ENCODE data around the gene CNPY1. TPM values are rescaled to one million over a fixed set of nuclear protein-coding genes. Genes with fewer than 3 reads are reported as not detected.
"Not testable (repeated sequence)": the region's sequence is repeated elsewhere in the genome, so short reads cannot be mapped to it uniquely, and the experiment has no call there.

The CNPY1 gene
- total RNA-seq, 2 donors from 2014 or later: not detected

GRCh38 chr7:155571581-155572345 is 25.4 kb upstream of the CNPY1 start:
- no peak for ATAC-seq
- Mint-ChIP-seq H3K4me1 (peaks cover 6% of the 10 kb centered on the region), H3K36me3 (ENCODE audit: low read depth) (no peaks in the 10 kb centered on the region), H3K27me3 (peaks cover 33% of the 10 kb centered on the region), H3K4me3 (no peak overlapping the region), H3K27ac (no peak overlapping the region)
- no peak for DNase-seq
- H3K9me3 ChIP-seq (ENCODE audit: control insufficient read depth, low read length, poor library complexity, severe bottlenecking): no peaks in the 10 kb centered on the region

- ATAC-seq (no peak), DNase-seq (no peak)
- H3K4me1 Mint-ChIP-seq: peaks cover 6% of the 10 kb centered on the region
- no peaks in the 10 kb centered on the region for H3K9me3 ChIP-seq (ENCODE audit: control insufficient read depth, low read length, poor library complexity, severe bottlenecking)
- H3K27me3 Mint-ChIP-seq: peaks cover 31% of the 10 kb centered on the region
- no peak overlapping the region for H3K27ac Mint-ChIP-seq
- H3K36me3 Mint-ChIP-seq (ENCODE audit: low read depth): no peaks in the 10 kb centered on the region
- no peak overlapping the region for H3K4me3 Mint-ChIP-seq
Measured at GRCh38 chr7:155570991-155571390, 24.6 kb upstream of the CNPY1 start.

- no peak overlapping the region for H3K4me3 Mint-ChIP-seq
- no peaks in the 10 kb centered on the region for H3K36me3 Mint-ChIP-seq (ENCODE audit: low read depth)
- H3K27me3 Mint-ChIP-seq: peaks cover 31% of the 10 kb centered on the region
- H3K9me3 ChIP-seq (ENCODE audit: control insufficient read depth, low read length, poor library complexity, severe bottlenecking): no peaks in the 10 kb centered on the region
- no peak overlapping the region for H3K27ac Mint-ChIP-seq
- no peak for ATAC-seq
- DNase-seq: no peak
- peaks cover 6% of the 10 kb centered on the region for H3K4me1 Mint-ChIP-seq
Measured at GRCh38 chr7:155570171-155570958, 24.0 kb upstream of the CNPY1 start.

- H3K4me1 Mint-ChIP-seq: peaks cover 6% of the 10 kb centered on the region
- DNase-seq (no peak), ATAC-seq (no peak)
- H3K27me3 Mint-ChIP-seq: peaks cover 28% of the 10 kb centered on the region
- no peaks in the 10 kb centered on the region for H3K36me3 Mint-ChIP-seq (ENCODE audit: low read depth)
- H3K27ac Mint-ChIP-seq: no peak overlapping the region
- no peaks in the 10 kb centered on the region for H3K9me3 ChIP-seq (ENCODE audit: control insufficient read depth, low read length, poor library complexity, severe bottlenecking)
- no peak overlapping the region for H3K4me3 Mint-ChIP-seq
Measured at GRCh38 chr7:155569681-155570080, 23.3 kb upstream of the CNPY1 start.

- Mint-ChIP-seq H3K4me3 (no peak overlapping the region), H3K36me3 (ENCODE audit: low read depth) (no peaks in the 10 kb centered on the region), H3K27me3 (peaks cover 23% of the 10 kb centered on the region), H3K4me1 (peaks cover 6% of the 10 kb centered on the region), H3K27ac (no peak overlapping the region)
- H3K9me3 ChIP-seq (ENCODE audit: control insufficient read depth, low read length, poor library complexity, severe bottlenecking): no peaks in the 10 kb centered on the region
- DNase-seq: no peak
- no peak for ATAC-seq
Measured at GRCh38 chr7:155568842-155569494, 22.6 kb upstream of the CNPY1 start.

GRCh38 chr7:155568333-155568660 is 21.9 kb upstream of the CNPY1 start:
- no peak for ATAC-seq
- Mint-ChIP-seq H3K4me1 (peaks cover 6% of the 10 kb centered on the region), H3K4me3 (no peak overlapping the region), H3K27me3 (peaks cover 23% of the 10 kb centered on the region), H3K36me3 (ENCODE audit: low read depth) (no peaks in the 10 kb centered on the region), H3K27ac (no peak overlapping the region)
- no peak for DNase-seq
- no peaks in the 10 kb centered on the region for H3K9me3 ChIP-seq (ENCODE audit: control insufficient read depth, low read length, poor library complexity, severe bottlenecking)

GRCh38 chr7:155567646-155568332 is 21.4 kb upstream of the CNPY1 start:
- Mint-ChIP-seq H3K36me3 (ENCODE audit: low read depth) (no peaks in the 10 kb centered on the region), H3K4me1 (peaks cover 6% of the 10 kb centered on the region), H3K4me3 (no peak overlapping the region), H3K27me3 (peaks cover 19% of the 10 kb centered on the region), H3K27ac (no peak overlapping the region)
- no peaks in the 10 kb centered on the region for H3K9me3 ChIP-seq (ENCODE audit: control insufficient read depth, low read length, poor library complexity, severe bottlenecking)
- ATAC-seq: no peak
- DNase-seq: no peak

- Mint-ChIP-seq H3K27ac (no peak overlapping the region), H3K4me3 (no peak overlapping the region), H3K27me3 (peaks cover 10% of the 10 kb centered on the region), H3K36me3 (ENCODE audit: low read depth) (peaks cover 3% of the 10 kb centered on the region), H3K4me1 (peaks cover 5% of the 10 kb centered on the region)
- H3K9me3 ChIP-seq (ENCODE audit: control insufficient read depth, low read length, poor library complexity, severe bottlenecking): no peaks in the 10 kb centered on the region
- ATAC-seq (no peak), DNase-seq (no peak)
Measured at GRCh38 chr7:155566011-155566836, 19.9 kb upstream of the CNPY1 start.

GRCh38 chr7:155565596-155565995 is 19.2 kb upstream of the CNPY1 start:
- Mint-ChIP-seq H3K4me3 (no peak overlapping the region), H3K36me3 (ENCODE audit: low read depth) (peaks cover 4% of the 10 kb centered on the region), H3K4me1 (peaks cover 5% of the 10 kb centered on the region), H3K27ac (no peak overlapping the region), H3K27me3 (peaks cover 17% of the 10 kb centered on the region)
- H3K9me3 ChIP-seq (ENCODE audit: control insufficient read depth, low read length, poor library complexity, severe bottlenecking): no peaks in the 10 kb centered on the region
- ATAC-seq (no peak), DNase-seq (no peak)

- H3K27me3 Mint-ChIP-seq: peaks cover 32% of the 10 kb centered on the region
- not testable (repeated sequence) for H3K4me3 Mint-ChIP-seq; ATAC-seq; H3K4me1 Mint-ChIP-seq; H3K9me3 ChIP-seq (ENCODE audit: control insufficient read depth, low read length, poor library complexity, severe bottlenecking); H3K36me3 Mint-ChIP-seq (ENCODE audit: low read depth); H3K27ac Mint-ChIP-seq; DNase-seq
Measured at GRCh38 chr7:155562976-155563375, 16.6 kb upstream of the CNPY1 start.

- peaks cover 37% of the 10 kb centered on the region for H3K27me3 Mint-ChIP-seq
- no peak for ATAC-seq
- no peaks in the 10 kb centered on the region for H3K9me3 ChIP-seq (ENCODE audit: control insufficient read depth, low read length, poor library complexity, severe bottlenecking)
- DNase-seq: no peak
- H3K4me1 Mint-ChIP-seq: peaks cover 2% of the 10 kb centered on the region
- H3K36me3 Mint-ChIP-seq (ENCODE audit: low read depth): peaks cover 4% of the 10 kb centered on the region
- no peak overlapping the region for H3K27ac Mint-ChIP-seq
- H3K4me3 Mint-ChIP-seq: no peak overlapping the region
Measured at GRCh38 chr7:155562106-155562505, 15.7 kb upstream of the CNPY1 start.

GRCh38 chr7:155560982-155561686 is 14.8 kb upstream of the CNPY1 start:
- peaks cover 2% of the 10 kb centered on the region for H3K4me1 Mint-ChIP-seq
- H3K9me3 ChIP-seq (ENCODE audit: control insufficient read depth, low read length, poor library complexity, severe bottlenecking): no peaks in the 10 kb centered on the region
- H3K36me3 Mint-ChIP-seq (ENCODE audit: low read depth): peaks cover 4% of the 10 kb centered on the region
- DNase-seq: no peak
- H3K27ac Mint-ChIP-seq: no peak overlapping the region
- ATAC-seq: no peak
- H3K4me3 Mint-ChIP-seq: no peak overlapping the region
- peaks cover 42% of the 10 kb centered on the region for H3K27me3 Mint-ChIP-seq

All from T-helper 17 cell (primary cell).